Common myeloid progenitor, CD34-positive (primary cell): ENCODE results near the gene KCTD6.

Experiments
- CTCF ChIA-PET: fragments of 350-600 bp; sonication (Branson Sonifier 250); formaldehyde crosslinking; loops from one replicate; lab custom pipeline; 2021; ENCODE audit warnings: antibody characterized with exemption; lab: Charles Lee
- POLR2A ChIA-PET: fragments of 350-600 bp; sonication (Branson Sonifier 250); formaldehyde crosslinking; loops from one replicate; lab custom pipeline; 2021; ENCODE audit warnings: antibody characterized with exemption; lab: Charles Lee
- DNase-seq, 3 donors: peaks; one replicate each; pipeline versions ENCODE4 v3.0.0 to v3.0.0-alpha.2; 2013
- H3K27ac ChIP-seq, 2 experiments: 1 replicate in 1 of 2; 2 replicates in 1 of 2; pipeline ENCODE4 v1.7.0; 2013; ENCODE audit warnings: inconsistent platforms in 2 of 2, low read length in 2 of 2, mild to moderate bottlenecking in 2 of 2, low read depth in 1 of 2, moderate library complexity in 1 of 2; ENCODE audit not compliant: severe bottlenecking in 2 of 2, insufficient read depth in 1 of 2, poor library complexity in 1 of 2
- H3K27me3 ChIP-seq, 5 experiments: replicated peaks in 2 of 5; 1 replicate in 3 of 5; 2 replicates in 2 of 5; pipeline versions ENCODE4 v1.6.1 to v1.7.0; 2013; ENCODE audit warnings: low read length in 4 of 5, mild to moderate bottlenecking in 2 of 5, moderate library complexity in 2 of 5, inconsistent platforms in 1 of 5; ENCODE audit not compliant: insufficient read depth in 5 of 5, control insufficient read depth in 4 of 5
- H3K36me3 ChIP-seq, 4 experiments: 1 replicate in 2 of 4; 2 replicates in 2 of 4; pipeline versions ENCODE4 v1.6.1 to v1.7.0; 2013; ENCODE audit warnings: low read length in 3 of 4, control low read depth in 1 of 4, mild to moderate bottlenecking in 1 of 4; ENCODE audit not compliant: control insufficient read depth in 4 of 4, insufficient read depth in 4 of 4
- H3K4me1 ChIP-seq, 4 experiments: 1 replicate in 3 of 4; 2 replicates in 1 of 4; pipeline versions ENCODE4 v1.6.1 to v1.7.1; 2013; ENCODE audit warnings: low read length in 3 of 4, mild to moderate bottlenecking in 3 of 4, control low read depth in 1 of 4, inconsistent platforms in 1 of 4, moderate library complexity in 1 of 4; ENCODE audit not compliant: control insufficient read depth in 4 of 4, insufficient read depth in 4 of 4; ENCODE audit errors: control extremely low read depth in 1 of 4
- H3K4me3 ChIP-seq, 7 experiments: 1 replicate in 4 of 7; 2 replicates in 3 of 7; pipeline versions ENCODE4 v1.5.1 to v1.7.0; 2013; ENCODE audit warnings: mild to moderate bottlenecking in 7 of 7, low read length in 6 of 7, moderate library complexity in 6 of 7, inconsistent platforms in 2 of 7, low read depth in 2 of 7, control low read depth in 1 of 7; ENCODE audit not compliant: insufficient read depth in 4 of 7, control insufficient read depth in 1 of 7; ENCODE audit errors: extremely low read depth in 1 of 7
- H3K9me3 ChIP-seq, 5 experiments: 1 replicate in 4 of 5; 2 replicates in 1 of 5; pipeline versions ENCODE4 v1.6.1 to v1.7.1; 2013; ENCODE audit warnings: low read length in 4 of 5, mild to moderate bottlenecking in 2 of 5, inconsistent platforms in 1 of 5, low read depth in 1 of 5, moderate library complexity in 1 of 5; ENCODE audit not compliant: control insufficient read depth in 4 of 5, insufficient read depth in 2 of 5; ENCODE audit errors: control extremely low read depth in 1 of 5
- WGBS: methylation state at CpG from one replicate; pipeline ENCODE4 v1.1.5; 2013; ENCODE audit not compliant: insufficient coverage; 5-methylcytosine and 5-hydroxymethylcytosine counted together

Gene KCTD6

DNA sequence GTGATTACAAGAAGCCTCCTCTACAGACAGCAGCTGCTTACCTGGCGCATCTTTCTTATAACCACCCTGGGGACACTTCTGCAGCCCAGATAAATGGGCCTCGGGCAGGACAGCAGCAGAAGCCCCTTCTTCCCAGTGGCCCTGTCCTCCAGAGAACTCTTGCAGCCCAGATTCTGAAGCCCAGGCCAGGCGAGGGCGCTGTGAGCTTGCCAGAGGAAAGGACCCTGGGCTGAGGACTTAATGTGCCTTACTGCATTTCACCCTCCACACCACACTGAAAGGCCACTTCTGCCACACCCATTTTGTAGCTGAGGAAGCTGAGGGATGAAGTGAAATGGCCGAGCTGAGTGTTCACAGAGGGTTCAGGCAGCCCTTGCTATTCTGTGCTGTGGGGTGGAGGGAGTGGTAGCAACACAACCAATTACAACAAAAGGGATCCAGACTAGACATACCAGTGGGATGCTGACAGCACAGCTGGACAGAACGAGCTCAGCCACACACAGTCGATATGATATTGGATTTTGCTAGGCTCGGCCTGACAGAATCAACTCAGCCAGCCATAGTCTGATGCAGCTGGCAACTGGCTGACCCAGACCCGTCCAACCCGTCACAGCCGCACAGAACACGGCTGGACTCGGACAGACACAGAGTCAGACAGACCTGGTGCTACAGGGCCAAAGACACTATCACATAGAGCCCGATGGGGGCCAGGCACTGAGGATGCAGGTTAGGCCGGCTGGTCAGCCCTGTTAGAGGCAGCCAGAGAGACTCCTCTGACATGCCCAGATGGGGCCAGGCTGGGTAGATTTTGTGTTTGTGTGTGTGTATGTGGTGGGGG, 37.8 kb downstream of the KCTD6 start:
- Histone ChIP-seq H3K36me3 (peaks cover 0 to 11% (median 2%) of the 10 kb centered on the region in 4 experiments), H3K9me3 (peaks cover 0 to under 1% (median 0%) of the 10 kb centered on the region in 5 experiments), H3K27ac (no peak overlapping the region), H3K27me3 (no peaks in the 10 kb centered on the region), H3K4me3 (no peak overlapping the region), H3K4me1 (peaks cover 0 to 25% (median 21%) of the 10 kb centered on the region in 4 experiments)
- POLR2A ChIA-PET: no interaction called here
- CTCF ChIA-PET: interaction anchor here (1.2 to 4.8 kb wide), 8 partner anchors 8 to 223 kb away, joined by 3 to 24 read pairs (median 8); partner anchors contain the start of genes HTD2, KCTD6 and RPP14
- peak in 1 of 3 donors; percentile 12 for DNase-seq
- WGBS: 98% methylated on average over 12 of the region's 15 CpGs

DNA sequence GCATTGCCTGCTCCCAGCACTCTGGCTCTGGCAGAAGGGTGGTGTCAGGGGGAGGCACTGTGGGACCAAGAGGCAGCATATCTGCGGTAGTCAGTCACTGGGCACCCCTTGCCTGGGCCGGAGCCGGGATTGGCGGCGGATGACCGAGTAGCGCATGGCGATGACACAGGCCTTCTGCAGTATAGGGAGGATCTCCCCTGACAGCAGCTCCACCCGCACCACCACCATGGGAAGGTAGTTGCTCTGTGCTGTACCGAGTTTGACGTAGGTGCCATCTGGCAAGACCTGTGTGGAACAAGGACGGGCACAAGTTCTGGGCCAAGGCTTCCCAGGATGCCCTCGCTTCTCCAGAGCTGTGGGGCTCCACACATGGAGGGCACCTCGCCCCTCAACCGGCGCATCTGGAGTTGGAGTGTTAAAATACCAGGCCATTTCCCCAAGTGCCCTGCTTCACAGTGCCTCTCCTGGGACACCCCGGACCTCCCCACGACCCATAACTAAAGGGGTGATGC, 38.5 kb downstream of the KCTD6 start:
- ChIA-PET CTCF (interaction anchor here (1.4 to 4.9 kb wide), 7 partner anchors 10 to 224 kb away, joined by 5 to 50 read pairs (median 11); partner anchors contain the start of genes HTD2, KCTD6 and RPP14), POLR2A (no interaction called here)
- DNase-seq: no peak
- Histone ChIP-seq H3K36me3 (peaks cover 0 to 9% (median 2%) of the 10 kb centered on the region in 4 experiments), H3K27ac (no peak overlapping the region), H3K4me3 (no peak overlapping the region), H3K9me3 (peaks cover 0 to 4% (median 0%) of the 10 kb centered on the region in 5 experiments), H3K27me3 (no peaks in the 10 kb centered on the region), H3K4me1 (peaks cover 0 to 26% (median 22%) of the 10 kb centered on the region in 4 experiments)
- 91% methylated on average over 18 of the region's 18 CpGs for WGBS

DNA sequence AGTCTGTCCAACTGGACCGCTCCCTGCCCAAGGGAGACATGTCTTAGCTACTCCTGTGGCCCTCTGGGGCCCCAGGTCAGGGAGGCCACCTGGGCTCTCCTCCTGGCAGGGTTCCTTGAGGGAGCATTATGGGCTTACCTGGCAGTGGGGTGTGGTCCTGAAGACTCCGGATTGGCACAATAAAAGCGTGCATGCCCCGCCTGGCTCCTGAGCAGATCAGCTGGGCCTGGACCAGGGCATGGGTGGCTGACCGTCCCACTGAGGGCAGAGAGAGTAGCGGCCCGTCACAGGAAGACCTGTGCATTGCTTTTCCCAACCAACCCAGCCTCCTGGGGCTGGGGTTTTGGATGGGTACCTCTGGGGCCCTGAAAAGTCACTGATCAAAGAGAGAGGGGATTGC, 39.7 kb downstream of the KCTD6 start:
- Histone ChIP-seq H3K4me1 (peaks cover 0 to 37% (median 30%) of the 10 kb centered on the region in 4 experiments), H3K27ac (no peak overlapping the region), H3K4me3 (no peak overlapping the region), H3K36me3 (peaks cover 0 to 6% (median 2%) of the 10 kb centered on the region in 4 experiments), H3K9me3 (peaks cover 0 to 4% (median 0%) of the 10 kb centered on the region in 5 experiments), H3K27me3 (no peaks in the 10 kb centered on the region)
- no peak for DNase-seq
- 95% methylated on average over 7 of the region's 7 CpGs for WGBS
- CTCF ChIA-PET: interaction anchor here (0.7 to 4.9 kb wide), 14 partner anchors 11 to 228 kb away, joined by 3 to 50 read pairs (median 5); partner anchors contain the start of genes HTD2, KCTD6 and RPP14
- POLR2A ChIA-PET: no interaction called here

DNA sequence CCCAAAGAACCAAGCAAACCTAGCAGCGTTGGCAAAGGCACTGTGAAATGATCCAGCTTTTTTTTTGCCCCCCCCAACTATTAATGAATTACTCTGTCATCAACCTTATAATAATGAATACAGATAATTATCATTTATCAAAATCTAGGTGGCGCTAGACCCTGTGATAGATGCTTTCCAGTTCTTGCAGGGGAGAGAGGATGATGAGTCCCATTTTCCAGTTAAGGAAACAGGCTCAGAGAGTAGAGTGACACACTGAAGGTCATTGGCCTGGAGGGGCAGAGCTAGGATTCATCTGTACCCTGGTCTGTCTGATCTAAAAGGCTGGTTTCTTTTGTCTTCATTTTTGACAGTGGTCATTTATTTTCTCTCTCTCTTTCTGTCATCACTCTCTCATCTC, 40.1 kb downstream of the KCTD6 start:
- Histone ChIP-seq H3K4me3 (no peak overlapping the region), H3K36me3 (peaks cover 0 to 5% (median 2%) of the 10 kb centered on the region in 4 experiments), H3K27ac (no peak overlapping the region), H3K9me3 (peaks cover 0 to 4% (median 0%) of the 10 kb centered on the region in 5 experiments), H3K4me1 (peaks cover 0 to 41% (median 34%) of the 10 kb centered on the region in 4 experiments), H3K27me3 (no peaks in the 10 kb centered on the region)
- CTCF ChIA-PET: interaction anchor here (0.7 to 4.9 kb wide), 14 partner anchors 11 to 228 kb away, joined by 3 to 50 read pairs (median 5); partner anchors contain the start of genes HTD2, KCTD6 and RPP14
- POLR2A ChIA-PET: no interaction called here
- DNase-seq: peak in 1 of 3 donors; percentile 10
- 100% methylated on average over 1 of the region's 2 CpGs for WGBS

DNA sequence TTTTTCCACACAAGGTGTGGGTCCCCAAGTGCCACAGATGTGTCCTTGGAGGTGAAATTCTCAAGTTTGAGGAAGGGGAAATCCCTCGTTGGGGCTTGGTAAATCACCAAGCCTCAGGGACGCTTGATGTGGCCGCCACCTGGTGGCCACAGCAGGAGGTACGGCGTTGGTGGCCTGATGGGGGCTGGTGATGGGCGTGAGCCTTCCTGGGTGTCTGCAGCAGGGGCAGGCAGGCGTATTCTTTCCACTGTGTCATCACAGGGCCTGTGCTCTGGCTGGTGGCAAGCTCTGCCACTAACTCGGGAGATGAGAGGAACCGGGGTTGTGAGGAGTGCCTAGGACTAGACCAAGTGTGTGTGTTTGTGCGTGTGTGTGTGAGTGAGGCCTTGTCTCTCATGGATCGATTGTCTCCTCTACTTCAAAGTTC, 40.9 kb downstream of the KCTD6 start:
- Histone ChIP-seq H3K27me3 (no peaks in the 10 kb centered on the region), H3K4me3 (no peak overlapping the region), H3K4me1 (peaks cover 0 to 49% (median 42%) of the 10 kb centered on the region in 4 experiments), H3K36me3 (peaks cover 0 to 5% (median 2%) of the 10 kb centered on the region in 4 experiments), H3K27ac (no peak overlapping the region), H3K9me3 (peaks cover 0 to 4% (median 0%) of the 10 kb centered on the region in 5 experiments)
- 22% methylated on average over 9 of the region's 11 CpGs for WGBS
- POLR2A ChIA-PET: no interaction called here
- CTCF ChIA-PET: interaction anchor here (1.1 to 4.9 kb wide), 11 partner anchors 10 to 224 kb away, joined by 3 to 50 read pairs (median 6); partner anchors contain the start of gene KCTD6
- DNase-seq: peak; percentile 76 to 84 (median 82)

DNA sequence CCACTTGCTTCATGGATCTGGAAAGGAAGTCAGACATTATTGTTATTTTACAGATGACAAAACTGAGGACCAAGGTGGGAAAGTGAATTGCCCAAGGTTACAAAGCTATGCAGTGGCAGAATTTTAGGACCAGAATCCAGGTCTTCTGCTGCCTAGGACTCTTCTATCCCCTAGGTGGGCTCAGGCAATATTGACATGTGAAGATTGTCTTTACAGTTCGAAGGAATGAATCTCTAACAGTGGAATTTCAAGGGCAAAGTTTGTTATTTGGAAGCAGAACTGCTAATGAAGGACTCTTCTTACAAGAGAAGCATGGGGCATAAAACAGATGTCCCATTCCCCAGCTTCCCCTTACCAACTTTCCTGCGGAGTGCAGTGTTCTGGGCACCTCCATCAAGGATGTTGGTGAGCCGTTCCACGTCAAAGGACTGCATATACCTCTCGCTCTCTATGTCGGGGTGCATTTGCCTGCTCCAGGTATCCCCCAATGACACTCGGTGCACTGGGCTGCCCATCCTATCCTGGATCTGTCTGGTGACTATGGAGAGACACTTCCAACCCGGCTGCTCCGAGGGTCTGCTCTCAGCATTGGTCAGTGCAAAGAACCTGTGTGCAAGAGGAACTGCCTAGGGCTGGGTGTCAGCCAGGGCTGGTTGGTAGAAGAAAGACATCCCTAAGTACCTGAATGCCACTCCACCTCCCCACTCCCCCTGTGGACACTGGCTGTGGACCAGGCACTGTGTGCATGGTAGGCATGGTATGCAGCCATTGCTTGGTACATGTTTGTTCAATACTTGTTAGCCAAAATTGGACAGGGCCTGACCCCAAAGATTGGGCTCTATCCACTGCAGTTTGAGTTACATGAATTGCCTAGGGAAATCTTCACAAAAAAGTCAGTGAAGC, 42.9 kb downstream of the KCTD6 start:
- WGBS: 97% methylated on average over 8 of the region's 9 CpGs
- H3K36me3 ChIP-seq: peaks cover 0 to 5% (median 2%) of the 10 kb centered on the region in 4 experiments
- DNase-seq: no peak
- peaks cover 0 to 4% (median 0%) of the 10 kb centered on the region in 5 experiments for H3K9me3 ChIP-seq
- POLR2A ChIA-PET: no interaction called here
- no peak overlapping the region for H3K4me3 ChIP-seq
- H3K27me3 ChIP-seq: no peaks in the 10 kb centered on the region
- CTCF ChIA-PET: interaction anchor here (0.8 to 4.9 kb wide), 18 partner anchors 10 to 200 kb away, joined by 3 to 50 read pairs (median 4); partner anchors contain the start of gene KCTD6
- H3K27ac ChIP-seq: no peak overlapping the region
- peaks cover 0 to 44% (median 34%) of the 10 kb centered on the region in 4 experiments for H3K4me1 ChIP-seq
